Neural progenitor cell (in vitro differentiated cells): ENCODE measurements around the gene UBE2L3. TPM values are rescaled to one million over a fixed set of nuclear protein-coding genes. Genes with fewer than 3 reads are reported as not detected.

ENCODE experiments used
- DNase-seq: peaks from one replicate; pipeline ENCODE4 v3.0.0-alpha.2; 2016; ENCODE audit warnings: low spot score
- H2AFZ ChIP-seq: fragments of 200-600 bp; sonication (generic); replicated peaks from 2 replicates; pipeline ENCODE4 v1.6.1; 2016; ENCODE audit warnings: antibody characterized with exemption
- H3F3A ChIP-seq: fragments of 200-600 bp; sonication (generic); 2 replicates; pipeline ENCODE4 v1.6.1; 2016; ENCODE audit warnings: antibody characterized with exemption, low read depth
- H3K27ac ChIP-seq: fragments of 200-600 bp; sonication (generic); 2 replicates; pipeline ENCODE4 v1.5.1; 2016; ENCODE audit warnings: mild to moderate bottlenecking
- H3K27me3 ChIP-seq: fragments of 200-600 bp; sonication (generic); 2 replicates; pipeline ENCODE4 v1.6.1; 2016; ENCODE audit warnings: mild to moderate bottlenecking, moderate library complexity
- H3K36me3 ChIP-seq: fragments of 200-600 bp; sonication (generic); 2 replicates; pipeline ENCODE4 v1.5.1; 2016
- H3K4me1 ChIP-seq: fragments of 200-600 bp; sonication (generic); 2 replicates; pipeline ENCODE4 v1.6.1; 2016; ENCODE audit warnings: mixed run types
- H3K4me2 ChIP-seq: fragments of 200-600 bp; sonication (generic); 2 replicates; pipeline ENCODE4 v1.6.1; 2016
- H3K4me3 ChIP-seq: fragments of 200-600 bp; sonication (generic); 2 replicates; pipeline ENCODE4 v1.5.1; 2016
- H3K79me2 ChIP-seq: fragments of 200-600 bp; sonication (generic); 2 replicates; pipeline ENCODE4 v1.6.1; 2016; ENCODE audit warnings: low read depth
- H3K9ac ChIP-seq: fragments of 200-600 bp; sonication (generic); 2 replicates; pipeline ENCODE4 v1.6.1; 2016
- H3K9me3 ChIP-seq: fragments of 200-600 bp; sonication (generic); 2 replicates; pipeline ENCODE4 v1.5.1; 2016; ENCODE audit warnings: low read depth
- H4K20me1 ChIP-seq: fragments of 200-600 bp; sonication (generic); 2 replicates; pipeline ENCODE4 v1.6.1; 2016; ENCODE audit warnings: low read depth
- H3K27ac Mint-ChIP-seq: 3 replicates; pipeline ENCODE4 v1.8.0; 2021; ENCODE audit warnings: mixed read lengths
- H3K27me3 Mint-ChIP-seq: 2 replicates; pipeline ENCODE4 v1.8.0; 2022; ENCODE audit warnings: low read depth, mild to moderate bottlenecking, inconsistent platforms, moderate library complexity, mixed read lengths; ENCODE audit not compliant: insufficient read depth
- H3K36me3 Mint-ChIP-seq: 3 replicates; pipeline ENCODE4 v1.8.0; 2021; ENCODE audit warnings: mixed read lengths
- H3K4me1 Mint-ChIP-seq: 3 replicates; pipeline ENCODE4 v1.8.0; 2021; ENCODE audit warnings: mixed read lengths
- H3K4me3 Mint-ChIP-seq: 3 replicates; pipeline ENCODE4 v1.8.0; 2021; ENCODE audit warnings: mild to moderate bottlenecking, moderate library complexity, mixed read lengths
- H3K9me3 Mint-ChIP-seq: 3 replicates; pipeline ENCODE4 v1.8.0; 2020; ENCODE audit warnings: mixed read lengths
- EZH2 ChIP-seq: fragments of 200-600 bp; sonication (generic); IDR thresholded peaks from 2 replicates; pipeline ENCODE4 v1.6.1; 2017; ENCODE audit warnings: antibody characterized with exemption, mild to moderate bottlenecking, moderate library complexity
- EZH2phosphoT487 ChIP-seq: fragments of 200-600 bp; sonication (generic); IDR thresholded peaks from 2 replicates; pipeline ENCODE4 v1.6.1; 2017; ENCODE audit warnings: antibody characterized with exemption
- total RNA-seq: library from RNA; depleted of rRNA; stranded (reverse); fragments of >200 nt; gene quantifications from 2 replicates; pipeline ENCODE4 v1.2.3, GENCODE V29; 2015; ENCODE audit warnings: low replicate concordance
- TF ChIP-seq, protein P1 (sequence below): fragments of 200-600 bp; sonication (generic); IDR thresholded peaks from 2 replicates; pipeline ENCODE4 v1.5.1; 2017; ENCODE audit warnings: antibody characterized with exemption, mild to moderate bottlenecking

Gene UBE2L3
- total RNA-seq, 1 donor from 2014 or later = 61.2 TPM

- Histone ChIP-seq H3K4me1 (peaks cover 3% of the 10 kb centered on the region), H3F3A (peaks cover 25% of the 10 kb centered on the region), H4K20me1 (peaks cover 92% of the 10 kb centered on the region), H3K79me2 (peaks cover 44% of the 10 kb centered on the region), H3K27ac (no peak overlapping the region), H3K27me3 (no peaks in the 10 kb centered on the region), H3K4me3 (no peak overlapping the region), H3K4me2 (no peak overlapping the region), H3K9ac (no peak overlapping the region), H3K36me3 (no peaks in the 10 kb centered on the region), H2AFZ (no peak overlapping the region), H3K9me3 (no peaks in the 10 kb centered on the region)
- TF ChIP-seq EZH2 (no peak), EZH2phosphoT487 (no peak)
- TF ChIP-seq, protein P1, sequence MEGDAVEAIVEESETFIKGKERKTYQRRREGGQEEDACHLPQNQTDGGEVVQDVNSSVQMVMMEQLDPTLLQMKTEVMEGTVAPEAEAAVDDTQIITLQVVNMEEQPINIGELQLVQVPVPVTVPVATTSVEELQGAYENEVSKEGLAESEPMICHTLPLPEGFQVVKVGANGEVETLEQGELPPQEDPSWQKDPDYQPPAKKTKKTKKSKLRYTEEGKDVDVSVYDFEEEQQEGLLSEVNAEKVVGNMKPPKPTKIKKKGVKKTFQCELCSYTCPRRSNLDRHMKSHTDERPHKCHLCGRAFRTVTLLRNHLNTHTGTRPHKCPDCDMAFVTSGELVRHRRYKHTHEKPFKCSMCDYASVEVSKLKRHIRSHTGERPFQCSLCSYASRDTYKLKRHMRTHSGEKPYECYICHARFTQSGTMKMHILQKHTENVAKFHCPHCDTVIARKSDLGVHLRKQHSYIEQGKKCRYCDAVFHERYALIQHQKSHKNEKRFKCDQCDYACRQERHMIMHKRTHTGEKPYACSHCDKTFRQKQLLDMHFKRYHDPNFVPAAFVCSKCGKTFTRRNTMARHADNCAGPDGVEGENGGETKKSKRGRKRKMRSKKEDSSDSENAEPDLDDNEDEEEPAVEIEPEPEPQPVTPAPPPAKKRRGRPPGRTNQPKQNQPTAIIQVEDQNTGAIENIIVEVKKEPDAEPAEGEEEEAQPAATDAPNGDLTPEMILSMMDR = no peak
- Mint-ChIP-seq H3K36me3 (peaks cover 5% of the 10 kb centered on the region), H3K27me3 (peaks cover 11% of the 10 kb centered on the region), H3K9me3 (no peaks in the 10 kb centered on the region), H3K4me3 (peak overlapping the region; percentile 54), H3K27ac (peak overlapping the region; percentile 78), H3K4me1 (peaks cover 28% of the 10 kb centered on the region)
- DNase-seq = no peak
These were observed 54.8 kb downstream of the UBE2L3 start for GRCh38 chr22:21622011-21622918.

DNA sequence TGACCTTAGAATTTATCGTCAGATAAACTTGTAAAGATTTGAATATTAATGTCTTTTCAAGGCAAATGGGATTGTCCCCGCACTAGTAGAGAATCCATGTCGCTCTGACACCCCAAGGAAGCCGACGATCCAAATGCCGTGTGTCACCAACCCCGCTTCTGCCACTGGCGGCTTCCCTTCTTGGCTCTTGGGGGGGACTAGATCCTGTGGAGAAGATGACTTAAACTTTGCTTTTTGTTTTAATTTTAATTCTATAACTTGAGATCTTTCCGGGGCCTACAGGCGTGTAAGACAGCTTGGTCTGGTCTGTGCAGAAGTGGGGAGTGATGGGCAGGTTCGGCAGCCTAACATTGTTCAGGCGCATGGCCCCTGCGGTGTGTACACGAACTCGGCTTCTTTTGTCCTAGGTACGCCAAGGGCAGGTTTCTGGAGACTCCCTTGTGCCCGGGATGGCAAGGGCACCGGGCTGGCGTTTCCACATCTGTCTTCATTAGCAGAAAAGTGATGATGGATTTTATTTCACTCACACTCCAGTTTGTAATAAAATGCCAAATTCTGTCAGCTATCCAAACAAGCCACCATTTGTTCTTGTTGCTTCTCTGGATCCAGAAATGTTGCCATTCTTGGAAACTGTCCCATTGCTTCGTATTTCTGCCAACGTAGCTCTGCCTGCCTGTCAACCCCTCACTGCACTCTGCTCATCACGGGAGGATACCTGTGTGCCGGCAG is 55.6 kb downstream of the UBE2L3 start:
- Mint-ChIP-seq H3K4me1 (peaks cover 33% of the 10 kb centered on the region), H3K27ac (peak overlapping the region; percentile 64), H3K4me3 (peak overlapping the region; percentile 54), H3K27me3 (peaks cover 11% of the 10 kb centered on the region), H3K9me3 (no peaks in the 10 kb centered on the region), H3K36me3 (peaks cover 9% of the 10 kb centered on the region)
- Histone ChIP-seq H4K20me1 (peaks cover 92% of the 10 kb centered on the region), H3K27me3 (no peaks in the 10 kb centered on the region), H3K9ac (no peak overlapping the region), H3K4me1 (peaks cover 3% of the 10 kb centered on the region), H3K27ac (no peak overlapping the region), H3K4me2 (no peak overlapping the region), H3K4me3 (no peak overlapping the region), H3F3A (peaks cover 33% of the 10 kb centered on the region), H3K36me3 (no peaks in the 10 kb centered on the region), H2AFZ (no peak overlapping the region), H3K79me2 (peaks cover 44% of the 10 kb centered on the region), H3K9me3 (no peaks in the 10 kb centered on the region)
- TF ChIP-seq EZH2 = no peak
- no peak for TF ChIP-seq EZH2phosphoT487
- TF ChIP-seq, protein P1 = no peak
- DNase-seq = no peak

GRCh38 chr22:21623648-21623970 is 56.1 kb downstream of the UBE2L3 start:
- peaks cover 12% of the 10 kb centered on the region for H3K36me3 Mint-ChIP-seq
- Histone ChIP-seq H4K20me1 (peaks cover 94% of the 10 kb centered on the region), H3K27me3 (no peaks in the 10 kb centered on the region), H3K4me1 (peaks cover 3% of the 10 kb centered on the region), H3K4me2 (no peak overlapping the region), H3K4me3 (no peak overlapping the region), H2AFZ (no peak overlapping the region), H3K9ac (no peak overlapping the region), H3F3A (peaks cover 35% of the 10 kb centered on the region), H3K27ac (no peak overlapping the region), H3K36me3 (no peaks in the 10 kb centered on the region), H3K9me3 (no peaks in the 10 kb centered on the region), H3K79me2 (peaks cover 43% of the 10 kb centered on the region)
- H3K9me3 Mint-ChIP-seq = peaks cover 2% of the 10 kb centered on the region
- peaks cover 36% of the 10 kb centered on the region for H3K4me1 Mint-ChIP-seq
- TF ChIP-seq EZH2 = no peak
- TF ChIP-seq EZH2phosphoT487 = no peak
- TF ChIP-seq, protein P1 = no peak
- DNase-seq = no peak
- peaks cover 11% of the 10 kb centered on the region for H3K27me3 Mint-ChIP-seq
- H3K27ac Mint-ChIP-seq = no peak overlapping the region
- no peak overlapping the region for H3K4me3 Mint-ChIP-seq
